Measurements from ENCODE around the gene C19orf44.
"Not testable (repeated sequence)": the region's sequence is repeated elsewhere in the genome, so short reads cannot be mapped to it uniquely, and the experiment has no call there.

DNA sequence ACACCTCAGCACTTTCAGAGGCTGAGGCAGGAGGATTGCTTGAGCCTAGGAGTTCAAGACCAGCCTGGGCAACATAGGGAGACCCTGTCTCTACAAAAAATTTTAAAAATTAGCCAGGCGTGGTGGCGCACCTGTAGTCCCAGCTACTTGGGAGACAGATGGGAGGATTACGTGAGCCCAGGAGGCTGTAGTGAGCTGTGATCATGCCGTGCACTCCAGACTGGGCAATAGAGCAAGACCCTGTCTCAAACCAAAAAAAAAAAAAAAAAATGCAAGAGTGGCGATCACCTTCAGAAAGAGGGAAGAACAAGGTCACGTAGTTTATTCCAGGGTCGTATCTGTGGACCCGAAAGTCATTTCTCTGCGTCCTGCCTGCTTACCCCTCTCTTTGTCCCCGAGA is 16.4 kb downstream of the C19orf44 start:
- TF ChIP-seq, protein P1, sequence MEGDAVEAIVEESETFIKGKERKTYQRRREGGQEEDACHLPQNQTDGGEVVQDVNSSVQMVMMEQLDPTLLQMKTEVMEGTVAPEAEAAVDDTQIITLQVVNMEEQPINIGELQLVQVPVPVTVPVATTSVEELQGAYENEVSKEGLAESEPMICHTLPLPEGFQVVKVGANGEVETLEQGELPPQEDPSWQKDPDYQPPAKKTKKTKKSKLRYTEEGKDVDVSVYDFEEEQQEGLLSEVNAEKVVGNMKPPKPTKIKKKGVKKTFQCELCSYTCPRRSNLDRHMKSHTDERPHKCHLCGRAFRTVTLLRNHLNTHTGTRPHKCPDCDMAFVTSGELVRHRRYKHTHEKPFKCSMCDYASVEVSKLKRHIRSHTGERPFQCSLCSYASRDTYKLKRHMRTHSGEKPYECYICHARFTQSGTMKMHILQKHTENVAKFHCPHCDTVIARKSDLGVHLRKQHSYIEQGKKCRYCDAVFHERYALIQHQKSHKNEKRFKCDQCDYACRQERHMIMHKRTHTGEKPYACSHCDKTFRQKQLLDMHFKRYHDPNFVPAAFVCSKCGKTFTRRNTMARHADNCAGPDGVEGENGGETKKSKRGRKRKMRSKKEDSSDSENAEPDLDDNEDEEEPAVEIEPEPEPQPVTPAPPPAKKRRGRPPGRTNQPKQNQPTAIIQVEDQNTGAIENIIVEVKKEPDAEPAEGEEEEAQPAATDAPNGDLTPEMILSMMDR (conservative IDR thresholded peaks at IDR 0.05; ENCODE audit: low read depth, low read length): not testable (repeated sequence)
- not testable (repeated sequence) for TF ChIP-seq EZH2phosphoT487 (IDR thresholded peaks at IDR 0.05; ENCODE audit: borderline replicate concordance, low read length)

Data from PC-3 (cell line).